Fibroblast of mammary gland (primary cell): ENCODE data around the gene NR1I3.

Experiments used
- DNase-seq: peaks from one replicate; pipeline ENCODE4 v3.0.0-alpha.2; 2010; ENCODE audit warnings: low read depth
- H3K4me3 ChIP-seq: 2 replicates; pipeline ENCODE4 v1.5.1; 2011; ENCODE audit warnings: low read depth, mild to moderate bottlenecking, low read length, moderate library complexity; ENCODE audit not compliant: control insufficient read depth
- TF ChIP-seq, protein P1 (sequence below): conservative IDR thresholded peaks from 2 replicates; pipeline ENCODE4 v1.5.1; 2011; ENCODE audit warnings: low read depth, low read length, inconsistent platforms; ENCODE audit not compliant: control insufficient read depth, insufficient read depth

The NR1I3 gene

DNA sequence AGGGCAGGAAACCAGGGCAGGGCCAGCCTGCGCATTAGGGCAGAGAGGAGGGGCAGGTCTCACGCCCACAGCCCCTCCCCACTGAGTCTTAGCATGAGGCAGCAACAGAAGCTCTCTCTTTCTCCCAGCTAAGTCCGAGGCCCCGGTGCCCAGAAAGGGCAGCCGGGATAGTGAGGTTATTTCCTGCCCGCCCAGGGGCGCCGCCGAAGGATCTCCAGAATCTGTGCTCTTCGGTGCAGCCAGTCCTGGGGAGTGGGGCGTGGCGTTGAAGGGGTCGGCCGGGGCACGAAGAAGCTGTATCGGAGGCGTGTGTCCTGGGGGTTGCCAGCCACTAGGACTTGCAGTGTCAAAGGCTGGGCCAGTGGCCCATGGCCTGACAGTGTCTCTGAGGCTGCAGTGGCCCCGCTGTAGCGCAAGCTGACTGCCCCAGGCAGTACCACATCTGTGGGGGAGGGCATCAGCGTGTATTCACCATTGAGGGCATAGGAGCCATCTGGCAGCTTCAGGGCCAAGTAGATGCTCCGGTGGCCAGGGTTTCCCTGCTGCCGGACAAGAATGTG is 47.0 kb downstream of the NR1I3 start:
- TF ChIP-seq, protein P1, sequence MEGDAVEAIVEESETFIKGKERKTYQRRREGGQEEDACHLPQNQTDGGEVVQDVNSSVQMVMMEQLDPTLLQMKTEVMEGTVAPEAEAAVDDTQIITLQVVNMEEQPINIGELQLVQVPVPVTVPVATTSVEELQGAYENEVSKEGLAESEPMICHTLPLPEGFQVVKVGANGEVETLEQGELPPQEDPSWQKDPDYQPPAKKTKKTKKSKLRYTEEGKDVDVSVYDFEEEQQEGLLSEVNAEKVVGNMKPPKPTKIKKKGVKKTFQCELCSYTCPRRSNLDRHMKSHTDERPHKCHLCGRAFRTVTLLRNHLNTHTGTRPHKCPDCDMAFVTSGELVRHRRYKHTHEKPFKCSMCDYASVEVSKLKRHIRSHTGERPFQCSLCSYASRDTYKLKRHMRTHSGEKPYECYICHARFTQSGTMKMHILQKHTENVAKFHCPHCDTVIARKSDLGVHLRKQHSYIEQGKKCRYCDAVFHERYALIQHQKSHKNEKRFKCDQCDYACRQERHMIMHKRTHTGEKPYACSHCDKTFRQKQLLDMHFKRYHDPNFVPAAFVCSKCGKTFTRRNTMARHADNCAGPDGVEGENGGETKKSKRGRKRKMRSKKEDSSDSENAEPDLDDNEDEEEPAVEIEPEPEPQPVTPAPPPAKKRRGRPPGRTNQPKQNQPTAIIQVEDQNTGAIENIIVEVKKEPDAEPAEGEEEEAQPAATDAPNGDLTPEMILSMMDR: no peak
- no peak overlapping the region for H3K4me3 ChIP-seq
- peak; percentile 33 for DNase-seq

DNA sequence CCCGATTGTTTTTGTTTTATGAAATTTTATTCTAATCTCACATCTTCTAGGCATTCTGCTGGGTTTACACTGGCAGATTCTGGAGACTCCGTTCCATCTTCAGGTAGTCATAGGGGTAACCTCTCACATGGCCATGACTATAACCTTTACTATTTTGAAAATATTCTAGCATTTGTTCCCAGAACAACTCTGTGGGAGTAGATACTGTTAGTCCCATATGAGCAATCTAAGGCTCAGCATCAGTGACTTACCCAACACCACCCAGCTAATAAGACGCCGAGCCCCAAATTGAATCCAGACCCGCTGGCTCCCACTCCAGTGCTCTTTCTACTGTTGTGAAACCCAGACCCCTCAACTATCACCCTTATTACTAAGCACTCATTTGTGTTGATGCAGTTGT is 49.0 kb downstream of the NR1I3 start:
- H3K4me3 ChIP-seq: no peak overlapping the region
- TF ChIP-seq, protein P1: no peak
- peak; percentile 99 for DNase-seq

GRCh38 chr1:161188381-161188780 is 49.6 kb downstream of the NR1I3 start:
- no peak for DNase-seq
- TF ChIP-seq, protein P1: no peak

GRCh38 chr1:161187311-161187710 is 50.7 kb downstream of the NR1I3 start:
- H3K4me3 ChIP-seq: no peak overlapping the region
- TF ChIP-seq, protein P1: no peak
- peak; percentile 24 for DNase-seq

More at GRCh38 chr1:161188381-161188780, 49.6 kb downstream of the NR1I3 start:
- H3K4me3 ChIP-seq: no peak overlapping the region

GRCh38 chr1:161185732-161186311 is 52.2 kb downstream of the NR1I3 start:
- peak; percentile 30 for DNase-seq
- TF ChIP-seq, protein P1: no peak
- no peak overlapping the region for H3K4me3 ChIP-seq

DNA sequence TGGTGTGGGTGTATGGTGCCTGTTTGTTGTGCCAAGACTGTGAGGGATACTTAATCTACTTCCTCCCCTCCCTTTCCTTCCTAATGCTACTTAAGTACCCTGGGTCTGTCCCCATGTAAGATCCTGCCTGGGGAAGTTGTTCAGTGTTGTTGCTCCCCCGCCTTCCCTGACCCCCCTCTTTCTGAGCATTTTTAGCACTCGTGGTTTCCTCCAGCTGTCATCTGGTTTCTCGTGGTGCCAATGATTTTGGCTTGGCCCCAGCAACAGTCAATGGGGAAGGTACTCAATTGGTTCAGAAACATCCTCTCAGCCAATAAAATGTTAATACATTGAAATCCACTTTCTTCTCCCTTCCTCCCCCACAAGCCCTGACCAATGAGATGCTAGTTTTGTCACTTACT is 52.7 kb downstream of the NR1I3 start:
- TF ChIP-seq, protein P1: no peak
- peak; percentile 92 for DNase-seq
- H3K4me3 ChIP-seq: no peak overlapping the region

GRCh38 chr1:161182214-161182613 is 55.8 kb downstream of the NR1I3 start:
- DNase-seq: peak; percentile 89
- TF ChIP-seq, protein P1: no peak
- H3K4me3 ChIP-seq: no peak overlapping the region
